ENCODE results near the gene RB1.

RB1 gene

DNA sequence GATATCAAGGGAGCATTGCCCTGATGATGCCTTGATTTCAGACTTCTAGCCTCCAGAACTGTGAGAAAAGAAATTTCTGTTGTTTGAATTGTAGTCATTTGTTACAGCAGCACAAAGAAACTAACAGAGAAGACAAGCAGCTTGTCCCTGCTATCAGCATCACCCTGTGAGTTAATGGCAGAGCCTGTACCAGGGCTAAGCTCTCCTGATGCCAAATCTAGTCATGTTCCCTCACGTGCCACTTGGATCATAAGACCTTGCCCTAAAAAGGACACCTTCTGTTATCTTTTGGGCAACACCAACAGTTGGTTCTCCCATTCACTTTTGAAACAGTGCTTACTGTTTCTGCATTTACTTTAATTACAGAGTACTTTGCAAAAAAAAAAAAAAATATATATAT is 214.5 kb downstream of the RB1 start:
- TF ChIP-seq FOXP2 (optimal IDR thresholded peaks at IDR 0.05; ENCODE audit: control extremely low read depth, extremely low read length, insufficient read depth) (no peak), EZH2 (IDR thresholded peaks at IDR 0.05) (no peak), POLR2AphosphoS5 (IDR thresholded peaks at IDR 0.05; ENCODE audit: borderline replicate concordance, low read depth, low read length) (no peak)
- H3K4me3 ChIP-seq: no peak overlapping the region
- no peak for DNase-seq (ENCODE audit: low read depth, low spot score)
- no peaks in the 10 kb centered on the region for H3K9me3 ChIP-seq (ENCODE audit: low read depth, low read length)
- no peak overlapping the region for H3K9ac ChIP-seq (ENCODE audit: insufficient read length)
- H3K27ac ChIP-seq: no peak overlapping the region
- H3K36me3 ChIP-seq (ENCODE audit: insufficient read depth, low read length): no peaks in the 10 kb centered on the region

DNA sequence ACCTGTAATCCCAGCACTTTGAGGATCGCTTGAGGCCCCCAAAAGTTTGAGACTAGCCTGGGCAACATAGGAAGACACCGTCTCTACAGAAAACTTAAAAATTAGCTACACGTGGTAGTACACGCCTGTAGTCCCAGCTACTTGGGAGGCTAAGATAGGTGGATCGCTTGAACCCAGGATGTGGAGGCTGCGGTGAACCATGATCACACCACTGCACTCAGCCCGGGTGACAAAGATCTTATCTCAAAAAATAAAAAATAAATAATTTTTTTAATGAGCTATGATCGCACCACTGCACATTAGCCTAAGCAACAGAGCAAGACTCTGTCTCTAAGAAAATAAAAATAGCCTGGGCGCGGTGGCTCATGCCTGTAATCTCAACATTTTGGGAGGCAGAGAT is 222.7 kb downstream of the RB1 start:
- H3K9ac ChIP-seq (ENCODE audit: insufficient read length): no peak overlapping the region
- DNase-seq (ENCODE audit: low read depth, low spot score): no peak
- no peaks in the 10 kb centered on the region for H3K36me3 ChIP-seq (ENCODE audit: insufficient read depth, low read length)
- no peak overlapping the region for H3K27ac ChIP-seq
- TF ChIP-seq POLR2AphosphoS5 (IDR thresholded peaks at IDR 0.05; ENCODE audit: borderline replicate concordance, low read depth, low read length): no peak
- no peaks in the 10 kb centered on the region for H3K9me3 ChIP-seq (ENCODE audit: low read depth, low read length)
- H3K4me3 ChIP-seq: no peak overlapping the region

DNA sequence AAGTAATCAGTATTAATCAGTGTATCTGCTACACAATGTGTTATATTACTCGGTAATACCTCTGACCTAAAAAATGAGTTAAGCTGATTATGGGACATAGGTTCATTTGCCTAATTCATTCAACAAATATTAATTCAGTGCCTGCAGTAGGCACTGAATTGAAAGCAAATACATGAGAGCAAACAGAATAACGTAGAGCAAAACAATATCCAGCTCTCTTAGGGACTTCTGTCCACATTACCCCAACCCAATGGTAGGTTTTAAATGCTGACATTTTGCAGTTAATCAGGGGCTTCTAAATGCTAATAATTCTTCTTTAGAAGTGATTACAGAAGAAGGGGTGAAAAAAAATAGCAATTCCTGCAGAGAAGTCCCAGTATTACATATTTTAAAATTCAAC is 224.4 kb downstream of the RB1 start:
- Histone ChIP-seq H3K27ac (no peak overlapping the region), H3K9me3 (ENCODE audit: low read depth, low read length) (no peaks in the 10 kb centered on the region), H3K4me3 (no peak overlapping the region), H3K36me3 (ENCODE audit: insufficient read depth, low read length) (no peaks in the 10 kb centered on the region), H3K9ac (ENCODE audit: insufficient read length) (no peak overlapping the region)
- DNase-seq (ENCODE audit: low read depth, low spot score): no peak
- TF ChIP-seq POLR2AphosphoS5 (IDR thresholded peaks at IDR 0.05; ENCODE audit: borderline replicate concordance, low read depth, low read length): no peak
- no peak for TF ChIP-seq EZH2 (IDR thresholded peaks at IDR 0.05)
- TF ChIP-seq FOXP2 (optimal IDR thresholded peaks at IDR 0.05; ENCODE audit: control extremely low read depth, extremely low read length, insufficient read depth): no peak

DNA sequence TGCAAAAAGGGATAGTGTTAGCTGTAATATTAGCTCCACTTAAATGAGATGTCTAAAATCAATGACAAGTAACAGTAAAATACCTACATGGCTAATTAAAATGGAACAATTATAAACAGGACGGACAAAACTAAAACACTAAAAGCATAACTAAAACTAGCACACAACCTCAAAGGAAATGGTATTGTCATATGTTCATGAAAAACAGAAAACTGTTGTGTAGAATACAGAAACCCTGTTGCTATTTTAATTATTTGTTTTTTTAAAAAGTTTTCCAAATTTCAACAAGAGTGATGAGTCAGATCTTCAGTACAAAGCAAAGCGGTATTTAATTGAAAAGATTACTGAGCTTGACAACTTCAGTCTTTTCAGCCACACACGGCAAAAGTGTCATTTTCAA is 225.2 kb downstream of the RB1 start:
- no peak for DNase-seq (ENCODE audit: low read depth, low spot score)
- Histone ChIP-seq H3K36me3 (ENCODE audit: insufficient read depth, low read length) (no peaks in the 10 kb centered on the region), H3K27ac (no peak overlapping the region), H3K4me3 (no peak overlapping the region), H3K9me3 (ENCODE audit: low read depth, low read length) (no peaks in the 10 kb centered on the region), H3K9ac (ENCODE audit: insufficient read length) (no peak overlapping the region)
- TF ChIP-seq FOXP2 (optimal IDR thresholded peaks at IDR 0.05; ENCODE audit: control extremely low read depth, extremely low read length, insufficient read depth) (no peak), POLR2AphosphoS5 (IDR thresholded peaks at IDR 0.05; ENCODE audit: borderline replicate concordance, low read depth, low read length) (no peak), EZH2 (IDR thresholded peaks at IDR 0.05) (no peak)

GRCh38 chr13:48530833-48531232 is 227.3 kb downstream of the RB1 start:
- DNase-seq (ENCODE audit: low read depth, low spot score): no peak
- TF ChIP-seq FOXP2 (optimal IDR thresholded peaks at IDR 0.05; ENCODE audit: control extremely low read depth, extremely low read length, insufficient read depth): no peak
- no peak for TF ChIP-seq POLR2AphosphoS5 (IDR thresholded peaks at IDR 0.05; ENCODE audit: borderline replicate concordance, low read depth, low read length)
- no peak for TF ChIP-seq EZH2 (IDR thresholded peaks at IDR 0.05)
- H3K4me3 ChIP-seq: no peak overlapping the region
- H3K27ac ChIP-seq: no peak overlapping the region
- no peaks in the 10 kb centered on the region for H3K36me3 ChIP-seq (ENCODE audit: insufficient read depth, low read length)
- H3K9ac ChIP-seq (ENCODE audit: insufficient read length): no peak overlapping the region
- H3K9me3 ChIP-seq (ENCODE audit: low read depth, low read length): no peaks in the 10 kb centered on the region

All from SK-N-MC (cell line).